WI38 (cell line): ENCODE measurements around the gene CRYL1.

Experiments
- H3K4me3 ChIP-seq: 2 replicates; pipeline ENCODE4 v1.5.1; 2011; ENCODE audit warnings: low read depth, mild to moderate bottlenecking, control low read depth, low read length
- TF ChIP-seq, protein P1 (sequence below): IDR thresholded peaks from 2 replicates; pipeline ENCODE4 v1.5.1; 2012; ENCODE audit warnings: low read depth, mild to moderate bottlenecking, control low read depth, low read length

The CRYL1 gene

DNA sequence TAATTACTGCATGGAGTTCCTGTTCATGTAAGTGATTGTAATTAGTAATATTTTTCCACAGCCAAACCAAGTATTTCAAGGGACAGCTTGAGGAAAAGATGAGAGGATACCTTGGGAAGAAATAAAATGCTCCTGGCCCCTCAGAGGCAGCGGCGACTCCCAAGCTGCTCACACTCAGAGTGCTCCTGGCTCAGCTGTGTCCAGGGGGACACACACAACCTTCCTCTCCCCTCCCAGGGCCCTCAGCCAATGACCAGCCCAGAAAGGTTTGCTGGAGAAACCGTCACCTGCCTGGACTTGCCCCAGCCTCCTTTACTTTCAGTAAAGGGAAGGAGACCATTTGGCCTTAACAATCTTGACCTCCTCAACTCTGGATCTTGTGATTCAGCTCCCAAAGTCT is 51.1 kb downstream of the CRYL1 start:
- TF ChIP-seq, protein P1, sequence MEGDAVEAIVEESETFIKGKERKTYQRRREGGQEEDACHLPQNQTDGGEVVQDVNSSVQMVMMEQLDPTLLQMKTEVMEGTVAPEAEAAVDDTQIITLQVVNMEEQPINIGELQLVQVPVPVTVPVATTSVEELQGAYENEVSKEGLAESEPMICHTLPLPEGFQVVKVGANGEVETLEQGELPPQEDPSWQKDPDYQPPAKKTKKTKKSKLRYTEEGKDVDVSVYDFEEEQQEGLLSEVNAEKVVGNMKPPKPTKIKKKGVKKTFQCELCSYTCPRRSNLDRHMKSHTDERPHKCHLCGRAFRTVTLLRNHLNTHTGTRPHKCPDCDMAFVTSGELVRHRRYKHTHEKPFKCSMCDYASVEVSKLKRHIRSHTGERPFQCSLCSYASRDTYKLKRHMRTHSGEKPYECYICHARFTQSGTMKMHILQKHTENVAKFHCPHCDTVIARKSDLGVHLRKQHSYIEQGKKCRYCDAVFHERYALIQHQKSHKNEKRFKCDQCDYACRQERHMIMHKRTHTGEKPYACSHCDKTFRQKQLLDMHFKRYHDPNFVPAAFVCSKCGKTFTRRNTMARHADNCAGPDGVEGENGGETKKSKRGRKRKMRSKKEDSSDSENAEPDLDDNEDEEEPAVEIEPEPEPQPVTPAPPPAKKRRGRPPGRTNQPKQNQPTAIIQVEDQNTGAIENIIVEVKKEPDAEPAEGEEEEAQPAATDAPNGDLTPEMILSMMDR, result no peak
- H3K4me3 ChIP-seq, result no peak overlapping the region

DNA sequence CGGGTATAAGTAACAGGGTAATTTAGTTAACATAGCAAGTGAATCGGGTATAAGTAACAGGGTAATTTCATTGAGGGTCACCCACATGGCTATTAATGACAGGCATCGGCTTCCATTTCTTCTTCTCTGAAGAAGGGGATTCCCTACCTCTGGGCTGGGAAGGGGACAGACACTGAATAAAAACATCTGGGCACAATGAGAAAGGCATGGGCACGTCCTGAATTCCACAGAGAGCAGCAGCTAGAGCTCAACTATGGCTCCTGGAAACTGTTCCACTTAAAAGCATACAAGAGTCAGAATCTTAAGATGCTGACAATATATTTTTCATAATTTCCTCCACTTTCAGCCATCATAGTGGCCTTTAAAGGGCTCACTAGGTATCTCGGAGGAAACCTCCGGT is 51.8 kb downstream of the CRYL1 start:
- TF ChIP-seq, protein P1, result no peak
- no peak overlapping the region for H3K4me3 ChIP-seq

DNA sequence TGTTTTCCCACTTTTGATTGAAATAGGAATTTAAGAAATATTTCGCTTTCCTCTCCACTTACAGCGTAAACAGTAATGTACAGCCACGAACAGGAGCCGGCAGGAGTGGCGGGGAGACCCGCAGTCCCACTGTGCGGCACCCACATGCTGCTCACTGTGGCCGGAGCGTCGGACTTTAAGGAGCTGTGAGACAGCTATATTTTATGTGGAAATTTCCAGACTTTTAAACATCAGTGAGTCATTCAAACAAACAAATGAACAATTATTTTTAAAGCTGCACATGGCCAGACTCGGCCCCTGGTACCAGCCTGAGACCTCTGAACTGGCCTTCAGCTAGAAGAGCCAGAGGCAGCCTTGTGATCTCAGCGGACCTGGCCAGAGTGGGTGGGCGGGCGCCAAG is 52.5 kb downstream of the CRYL1 start:
- TF ChIP-seq, protein P1, result no peak
- H3K4me3 ChIP-seq, result no peak overlapping the region

DNA sequence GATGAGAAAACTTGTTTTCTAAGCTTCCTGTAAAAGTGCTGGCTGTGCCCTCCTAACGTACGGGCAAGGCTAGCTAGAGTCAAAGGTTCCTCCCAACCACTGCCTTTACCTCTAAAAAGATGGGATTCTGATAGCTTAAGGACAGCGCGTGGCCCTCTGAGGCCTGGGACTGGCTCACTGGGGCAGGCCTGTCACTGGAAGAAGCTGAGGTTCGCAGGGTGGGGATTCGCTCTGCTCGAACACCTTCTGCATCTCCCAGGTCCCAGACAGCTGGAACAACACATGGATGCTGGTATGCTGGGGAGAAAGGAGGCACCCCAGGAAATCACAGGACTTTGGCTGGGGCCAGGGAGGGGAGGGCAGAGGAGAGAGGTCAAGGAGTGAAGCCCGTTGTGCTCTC is 53.1 kb downstream of the CRYL1 start:
- TF ChIP-seq, protein P1, result no peak
- no peak overlapping the region for H3K4me3 ChIP-seq

DNA sequence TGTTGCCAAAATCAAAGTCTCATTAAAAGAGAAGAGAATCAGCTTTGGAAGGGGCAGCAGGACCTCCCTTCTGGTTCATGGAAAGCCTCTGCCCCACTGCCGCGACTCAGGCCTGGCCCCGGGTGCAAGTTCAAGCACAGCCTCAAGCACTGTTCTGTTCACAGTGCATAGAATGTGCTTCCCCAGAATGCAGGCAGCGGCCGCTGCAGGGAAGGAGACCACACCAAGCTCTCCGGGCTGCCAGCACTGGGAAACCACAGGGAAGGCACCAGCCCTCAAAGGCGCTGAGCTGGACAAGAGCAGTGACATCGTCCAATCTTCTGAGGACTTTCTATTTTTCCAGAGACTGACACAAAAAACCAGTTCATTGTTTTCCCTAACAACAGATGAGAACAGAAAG is 55.5 kb downstream of the CRYL1 start:
- TF ChIP-seq, protein P1, result no peak
- no peak overlapping the region for H3K4me3 ChIP-seq

DNA sequence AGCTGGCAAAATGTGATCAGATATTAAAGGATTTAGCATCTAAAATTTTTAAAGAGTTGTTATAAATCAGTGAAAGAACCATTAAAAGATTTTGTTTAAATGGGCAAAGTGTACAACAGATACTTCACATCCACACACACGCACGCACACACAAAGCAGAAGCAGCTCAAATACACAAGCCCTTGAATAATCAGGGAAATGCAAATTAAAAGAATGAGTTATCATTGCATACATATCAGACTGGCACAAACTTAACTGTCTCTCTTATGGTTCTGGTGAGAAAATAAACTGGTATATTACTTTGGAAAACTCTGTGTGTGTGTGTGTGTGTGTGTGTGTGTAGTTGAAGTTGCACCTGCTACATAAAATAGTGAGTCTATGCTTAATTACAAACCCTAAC is 59.3 kb downstream of the CRYL1 start:
- TF ChIP-seq, protein P1, result no peak
- H3K4me3 ChIP-seq, result no peak overlapping the region

DNA sequence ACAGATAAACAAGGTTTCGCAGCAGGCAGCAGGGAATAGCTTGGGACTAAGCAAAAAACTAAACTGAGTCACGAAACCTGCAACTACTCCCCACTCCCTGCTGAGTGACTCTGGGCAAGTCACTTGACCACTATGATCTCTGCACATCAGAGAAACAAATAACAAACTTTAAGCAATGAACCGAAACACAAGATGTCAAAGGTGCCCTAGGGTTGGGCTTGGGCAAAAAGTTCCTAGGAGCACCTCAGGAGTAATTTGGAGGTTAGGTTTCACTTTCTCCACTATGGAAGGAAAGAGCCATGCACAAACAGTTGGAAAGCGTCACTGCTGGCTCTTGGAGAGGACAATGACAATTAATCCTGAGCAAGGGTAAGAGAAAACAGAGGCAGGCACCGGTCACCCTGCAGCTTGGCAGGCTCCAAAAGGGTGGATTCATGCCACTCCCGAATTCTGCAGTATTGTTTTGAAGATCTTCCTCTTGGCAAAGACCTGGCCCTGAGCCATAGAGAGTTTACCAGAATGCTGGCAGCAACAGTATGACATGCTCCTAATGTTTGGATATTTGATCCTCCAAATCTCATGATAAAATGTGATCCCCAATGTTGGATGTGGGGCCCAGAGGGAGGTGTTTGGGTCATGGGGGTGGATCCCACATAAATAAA is 60.3 kb downstream of the CRYL1 start:
- TF ChIP-seq, protein P1, result no peak
- H3K4me3 ChIP-seq, result no peak overlapping the region
